ENCODE measurements around the gene CREG1. TPM values are rescaled to one million over a fixed set of nuclear protein-coding genes. Genes with fewer than 3 reads are reported as not detected.
"Not testable (repeated sequence)": the region's sequence is repeated elsewhere in the genome, so short reads cannot be mapped to it uniquely, and the experiment has no call there.

The CREG1 gene
- total RNA-seq, 4 donors from 2014 or later = 110 to 247 (median 187) TPM

DNA sequence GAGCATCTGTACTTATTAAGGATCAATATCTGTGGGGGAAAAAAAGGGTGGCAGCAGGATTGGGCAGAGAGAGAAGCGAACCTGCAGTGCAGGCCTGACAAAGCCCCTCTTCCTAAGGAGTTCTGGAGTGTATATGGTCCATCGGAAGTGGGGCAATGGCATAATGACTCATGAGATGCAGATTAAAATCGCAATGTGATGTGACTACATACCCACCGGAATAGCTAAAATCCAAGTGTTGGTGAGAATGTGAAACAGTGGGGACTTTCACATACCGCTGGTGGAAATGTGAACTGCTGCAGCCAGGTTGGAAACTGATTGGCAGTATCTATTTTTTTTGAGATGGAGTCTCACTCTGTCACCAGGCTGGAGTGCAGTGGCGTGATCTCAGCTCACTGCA is 8.2 kb upstream of the CREG1 start:
- Histone ChIP-seq H3K27ac (no peak overlapping the region), H3K36me3 (no peaks in the 10 kb centered on the region), H3K4me3 (no peak overlapping the region), H3K9me3 (no peaks in the 10 kb centered on the region), H3K27me3 (no peaks in the 10 kb centered on the region), H3K4me1 (no peaks in the 10 kb centered on the region)
- TF ChIP-seq POLR2A (IDR thresholded peaks at IDR 0.05) (no peak), POLR2AphosphoS5 (IDR thresholded peaks at IDR 0.05) (no peak), EP300 (IDR thresholded peaks at IDR 0.05) (no peak)
- TF ChIP-seq, protein P1, sequence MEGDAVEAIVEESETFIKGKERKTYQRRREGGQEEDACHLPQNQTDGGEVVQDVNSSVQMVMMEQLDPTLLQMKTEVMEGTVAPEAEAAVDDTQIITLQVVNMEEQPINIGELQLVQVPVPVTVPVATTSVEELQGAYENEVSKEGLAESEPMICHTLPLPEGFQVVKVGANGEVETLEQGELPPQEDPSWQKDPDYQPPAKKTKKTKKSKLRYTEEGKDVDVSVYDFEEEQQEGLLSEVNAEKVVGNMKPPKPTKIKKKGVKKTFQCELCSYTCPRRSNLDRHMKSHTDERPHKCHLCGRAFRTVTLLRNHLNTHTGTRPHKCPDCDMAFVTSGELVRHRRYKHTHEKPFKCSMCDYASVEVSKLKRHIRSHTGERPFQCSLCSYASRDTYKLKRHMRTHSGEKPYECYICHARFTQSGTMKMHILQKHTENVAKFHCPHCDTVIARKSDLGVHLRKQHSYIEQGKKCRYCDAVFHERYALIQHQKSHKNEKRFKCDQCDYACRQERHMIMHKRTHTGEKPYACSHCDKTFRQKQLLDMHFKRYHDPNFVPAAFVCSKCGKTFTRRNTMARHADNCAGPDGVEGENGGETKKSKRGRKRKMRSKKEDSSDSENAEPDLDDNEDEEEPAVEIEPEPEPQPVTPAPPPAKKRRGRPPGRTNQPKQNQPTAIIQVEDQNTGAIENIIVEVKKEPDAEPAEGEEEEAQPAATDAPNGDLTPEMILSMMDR (IDR thresholded peaks at IDR 0.05) = no peak
- ATAC-seq = no peak
- 64 to 89% methylated on average over 5 to 6 of the region's 6 CpGs for WGBS, 2 donors (ENCODE audit: low coverage in 1 of 2)

DNA sequence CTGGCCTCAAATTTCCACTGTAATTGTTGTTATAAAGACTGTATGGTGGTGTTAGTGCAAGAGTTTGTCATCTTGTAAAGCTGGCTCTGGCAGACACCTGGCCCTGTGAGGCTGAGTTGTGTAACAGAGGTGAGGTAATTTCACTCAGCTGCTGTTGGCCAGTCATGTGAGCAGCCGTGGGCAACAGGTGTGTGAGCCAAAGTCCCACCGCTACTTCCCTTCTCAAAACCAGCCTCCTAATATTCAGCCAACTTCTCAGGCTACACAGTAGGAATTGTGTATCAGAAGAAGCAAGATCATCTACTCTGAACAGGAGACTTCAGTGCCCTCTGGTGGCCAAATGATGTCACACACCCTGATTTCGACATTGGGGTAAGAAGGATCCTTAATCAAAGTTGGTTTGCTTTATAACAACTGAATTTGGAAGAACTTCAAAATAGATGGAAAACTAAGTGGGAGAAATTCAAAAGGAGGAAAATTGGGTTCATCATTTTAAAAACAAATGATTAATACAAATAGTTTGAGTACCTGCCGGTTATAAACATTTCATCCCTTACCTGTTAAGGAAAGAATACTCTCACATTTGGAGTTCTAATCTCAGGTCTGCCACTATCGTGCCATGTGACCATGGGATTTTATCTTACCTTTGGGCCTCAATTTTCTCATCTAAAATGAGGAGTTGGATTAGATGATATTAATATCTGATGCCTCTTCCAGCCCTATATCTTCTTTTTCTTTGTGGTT is 2.6 kb upstream of the CREG1 start:
- H3K36me3 ChIP-seq = no peaks in the 10 kb centered on the region
- no peaks in the 10 kb centered on the region for H3K9me3 ChIP-seq
- 20 to 33% methylated on average over 3 to 4 of the region's 5 CpGs for WGBS, 2 donors (ENCODE audit: low coverage in 1 of 2)
- H3K4me1 ChIP-seq = peaks cover 0 to 42% (median 0%) of the 10 kb centered on the region in 3 donors
- no peak overlapping the region for H3K27ac ChIP-seq
- H3K27me3 ChIP-seq = no peaks in the 10 kb centered on the region
- TF ChIP-seq, protein P1 (IDR thresholded peaks at IDR 0.05) = peak; percentile 80 to 86 (median 82)
- TF ChIP-seq POLR2A (IDR thresholded peaks at IDR 0.05) = no peak
- no peak for ATAC-seq
- H3K4me3 ChIP-seq = no peak overlapping the region

DNA sequence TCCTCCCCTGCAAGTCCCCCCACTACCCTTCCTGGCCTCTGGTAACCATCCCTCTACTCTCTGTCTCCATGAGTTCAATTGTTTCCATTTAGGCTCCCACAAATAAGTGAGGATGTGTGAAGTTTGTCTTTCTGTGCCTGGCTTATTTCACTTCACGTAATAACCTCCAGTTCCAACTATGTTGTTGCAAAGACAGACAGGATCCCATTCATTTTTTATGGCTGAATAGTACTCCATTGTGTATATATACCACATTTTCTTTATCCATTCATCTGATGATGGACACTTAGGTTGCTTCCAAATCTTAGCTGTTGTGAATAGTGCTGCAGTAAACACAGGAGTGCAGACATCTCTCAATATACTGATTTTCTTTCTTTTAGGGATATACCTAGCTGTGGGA is 1.5 kb upstream of the CREG1 start:
- peaks cover 0 to 53% (median 0%) of the 10 kb centered on the region in 3 donors for H3K4me1 ChIP-seq
- 88 to 100% methylated on average over 1 of the region's 1 CpG for WGBS, 2 donors (ENCODE audit: low coverage in 1 of 2)
- ATAC-seq = not testable (repeated sequence)

DNA sequence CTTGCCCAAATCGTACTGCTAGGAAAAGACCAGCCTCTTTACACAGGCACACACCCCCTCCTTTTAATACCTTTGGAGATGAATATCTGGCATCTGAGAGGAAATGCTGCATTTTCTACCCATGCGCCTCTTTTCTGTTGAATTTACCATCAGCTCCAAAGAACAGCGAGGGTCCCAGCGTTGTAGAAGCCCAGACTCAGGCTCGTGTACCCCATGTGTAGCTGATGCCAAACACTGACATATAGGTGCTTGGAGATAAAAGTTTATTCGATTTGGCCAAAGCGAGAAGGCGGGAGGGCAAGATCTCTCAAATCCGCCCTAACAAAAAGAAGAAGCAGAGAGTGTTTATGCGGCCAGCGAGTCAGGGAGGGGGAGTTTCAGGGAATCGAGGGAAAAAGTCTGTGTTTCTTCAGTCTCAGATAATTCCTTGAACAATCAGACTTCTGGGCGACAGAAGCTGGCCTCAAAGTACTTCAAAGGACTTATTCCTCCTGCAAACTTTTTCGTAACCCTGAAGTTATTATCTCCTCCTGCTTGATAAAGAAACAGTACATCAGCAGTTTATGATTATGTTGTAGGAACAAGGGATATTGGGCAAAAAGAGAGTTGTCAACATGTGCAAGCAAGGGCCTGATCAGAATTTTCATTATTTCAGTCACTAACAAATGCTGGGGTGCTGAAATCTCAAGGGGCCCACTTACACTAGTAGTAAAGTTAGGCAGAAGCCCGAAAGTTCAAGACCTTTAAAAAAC is 642 bp upstream of the CREG1 start:
- Histone ChIP-seq H3K36me3 (no peaks in the 10 kb centered on the region), H3K27me3 (no peaks in the 10 kb centered on the region), H3K9me3 (no peaks in the 10 kb centered on the region), H3K4me3 (peak overlapping the region; percentile 54 to 91), H3K27ac (peak overlapping the region; percentile 57 to 94 (median 90)), H3K4me1 (peaks cover 0 to 61% (median 0%) of the 10 kb centered on the region in 3 donors)
- ATAC-seq = no peak
- TF ChIP-seq, protein P1 (IDR thresholded peaks at IDR 0.05) = no peak
- TF ChIP-seq POLR2A (IDR thresholded peaks at IDR 0.05) (no peak), POLR2AphosphoS5 (IDR thresholded peaks at IDR 0.05) (no peak), EP300 (IDR thresholded peaks at IDR 0.05) (no peak)
- WGBS, 2 donors (ENCODE audit: low coverage in 1 of 2) = 7 to 9% methylated on average over 14 to 15 of the region's 15 CpGs

More for the DNA sequence above, 1.5 kb upstream of the CREG1 start:
- H3K27ac ChIP-seq, H3K4me3 ChIP-seq, H3K27me3 ChIP-seq, H3K9me3 ChIP-seq, H3K36me3 ChIP-seq: not testable (repeated sequence)

DNA sequence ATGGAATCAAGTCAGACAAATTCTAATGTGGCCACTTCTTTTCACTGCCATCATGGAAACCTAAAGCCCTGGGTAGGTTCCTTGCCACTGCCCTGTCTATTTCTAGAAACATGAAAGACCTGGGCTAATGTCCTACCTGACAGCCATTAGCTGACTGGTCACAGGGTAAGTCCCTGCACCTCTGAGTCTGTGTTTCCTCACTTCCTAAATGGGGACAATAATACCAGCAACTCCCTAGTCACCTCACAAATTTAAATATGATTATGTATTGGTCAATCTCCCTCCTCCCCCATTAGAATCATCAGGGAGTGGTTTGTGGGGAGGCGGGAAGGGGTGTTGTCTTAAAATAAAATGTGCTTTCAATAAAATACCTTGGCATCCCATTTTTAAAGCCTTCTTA is 2.2 kb downstream of the CREG1 start:
- H3K4me1 ChIP-seq = peaks cover 0 to 78% (median 0%) of the 10 kb centered on the region in 3 donors
- H3K27me3 ChIP-seq = no peaks in the 10 kb centered on the region
- peak overlapping the region in 1 of 2 donors; percentile 91 for H3K4me3 ChIP-seq
- 43% methylated on average over 1 of the region's 1 CpG; no CpG with 5 or more reads in 1 of the 2 donors for WGBS, 2 donors (ENCODE audit: low coverage in 1 of 2)
- no peak for TF ChIP-seq POLR2AphosphoS5 (IDR thresholded peaks at IDR 0.05)
- TF ChIP-seq POLR2A (IDR thresholded peaks at IDR 0.05) = no peak
- TF ChIP-seq EP300 (IDR thresholded peaks at IDR 0.05) = no peak
- TF ChIP-seq, protein P1 (IDR thresholded peaks at IDR 0.05) = no peak
- no peak for ATAC-seq
- H3K9me3 ChIP-seq = no peaks in the 10 kb centered on the region
- H3K36me3 ChIP-seq = peaks cover 0 to 16% of the 10 kb centered on the region in 2 donors
- H3K27ac ChIP-seq = no peak overlapping the region

All from gastroesophageal sphincter (tissue), 4 donors.